ENCODE results near the gene VAV1. TPM values are rescaled to one million over a fixed set of nuclear protein-coding genes. Genes with fewer than 3 reads are reported as not detected.

Gene VAV1
- total RNA-seq, 1 donor from 2014 or later: not detected

- peaks cover 6% of the 10 kb centered on the region for H3K36me3 Mint-ChIP-seq (ENCODE audit: low read depth)
- peaks cover 6% of the 10 kb centered on the region for H3K4me1 Mint-ChIP-seq
- peaks cover 12% of the 10 kb centered on the region for H3K9me3 Mint-ChIP-seq
- no peak overlapping the region for H3K27ac Mint-ChIP-seq (ENCODE audit: unreplicated experiment)
- no peak overlapping the region for H3K4me3 Mint-ChIP-seq
- no peak for TF ChIP-seq CTCF (conservative IDR thresholded peaks at IDR 0.05)
- H3K27me3 Mint-ChIP-seq (ENCODE audit: low read depth): peaks cover 27% of the 10 kb centered on the region
- DNase-seq (ENCODE audit: low read depth, low spot score): no peak
Observed at GRCh38 chr19:6813659-6814058, 41.2 kb downstream of the VAV1 start.

GRCh38 chr19:6817179-6817578 is 44.7 kb downstream of the VAV1 start:
- H3K4me1 Mint-ChIP-seq: no peaks in the 10 kb centered on the region
- peaks cover 10% of the 10 kb centered on the region for H3K9me3 Mint-ChIP-seq
- TF ChIP-seq CTCF (conservative IDR thresholded peaks at IDR 0.05): no peak

GRCh38 chr19:6818246-6818645 is 45.7 kb downstream of the VAV1 start:
- peaks cover 6% of the 10 kb centered on the region for H3K9me3 Mint-ChIP-seq
- no peak overlapping the region for H3K27ac Mint-ChIP-seq (ENCODE audit: unreplicated experiment)
- no peak for DNase-seq (ENCODE audit: low read depth, low spot score)
- H3K27me3 Mint-ChIP-seq (ENCODE audit: low read depth): peaks cover 16% of the 10 kb centered on the region
- H3K36me3 Mint-ChIP-seq (ENCODE audit: low read depth): no peaks in the 10 kb centered on the region
- no peaks in the 10 kb centered on the region for H3K4me1 Mint-ChIP-seq
- no peak overlapping the region for H3K4me3 Mint-ChIP-seq
- no peak for TF ChIP-seq CTCF (conservative IDR thresholded peaks at IDR 0.05)

More at GRCh38 chr19:6817179-6817578, 44.7 kb downstream of the VAV1 start:
- H3K4me3 Mint-ChIP-seq: no peak overlapping the region
- no peak overlapping the region for H3K27ac Mint-ChIP-seq (ENCODE audit: unreplicated experiment)
- peaks cover 20% of the 10 kb centered on the region for H3K27me3 Mint-ChIP-seq (ENCODE audit: low read depth)
- DNase-seq (ENCODE audit: low read depth, low spot score): no peak
- H3K36me3 Mint-ChIP-seq (ENCODE audit: low read depth): peaks cover 3% of the 10 kb centered on the region

GRCh38 chr19:6819323-6819722 is 46.8 kb downstream of the VAV1 start:
- Mint-ChIP-seq H3K27me3 (ENCODE audit: low read depth) (peaks cover 16% of the 10 kb centered on the region), H3K27ac (ENCODE audit: unreplicated experiment) (no peak overlapping the region), H3K9me3 (peaks cover 6% of the 10 kb centered on the region), H3K36me3 (ENCODE audit: low read depth) (no peaks in the 10 kb centered on the region), H3K4me1 (no peaks in the 10 kb centered on the region), H3K4me3 (no peak overlapping the region)
- DNase-seq (ENCODE audit: low read depth, low spot score): no peak
- TF ChIP-seq CTCF (conservative IDR thresholded peaks at IDR 0.05): no peak

GRCh38 chr19:6820237-6820636 is 47.7 kb downstream of the VAV1 start:
- no peaks in the 10 kb centered on the region for H3K36me3 Mint-ChIP-seq (ENCODE audit: low read depth)
- TF ChIP-seq CTCF (conservative IDR thresholded peaks at IDR 0.05): no peak
- peaks cover 11% of the 10 kb centered on the region for H3K27me3 Mint-ChIP-seq (ENCODE audit: low read depth)
- H3K9me3 Mint-ChIP-seq: peaks cover 6% of the 10 kb centered on the region
- H3K27ac Mint-ChIP-seq (ENCODE audit: unreplicated experiment): no peak overlapping the region
- no peaks in the 10 kb centered on the region for H3K4me1 Mint-ChIP-seq
- H3K4me3 Mint-ChIP-seq: no peak overlapping the region
- no peak for DNase-seq (ENCODE audit: low read depth, low spot score)
